Endothelial cell of umbilical vein (primary cell): ENCODE data around the gene MN1. TPM values are rescaled to one million over a fixed set of nuclear protein-coding genes. Genes with fewer than 3 reads are reported as not detected.

Experiments used
- BruUV-seq: library from RNA; stranded (reverse); fragments of 400-500 nt; replicated peaks from 2 replicates; lab custom pipeline; 2021; lab: Mats Ljungman, UMichigan
- CTCF ChIA-PET: fragments of 300-600, 350-600 bp; sonication (Branson Sonifier 250); formaldehyde crosslinking; loops from one replicate; lab custom pipeline; 2021; ENCODE audit warnings: antibody characterized with exemption, inconsistent platforms; lab: Charles Lee
- POLR2A ChIA-PET: fragments of 300-600, 350-600 bp; sonication (Branson Sonifier 250); formaldehyde crosslinking; loops from one replicate; lab custom pipeline; 2021; ENCODE audit warnings: antibody characterized with exemption, inconsistent platforms; lab: Charles Lee
- DNase-seq: peaks from one replicate; pipeline ENCODE4 v3.0.0-alpha.2; 2011; ENCODE audit warnings: low read depth, low spot score
- FAIRE-seq: peaks from 2 replicates; lab custom pipeline; 2011; peaks lifted over from hg19 to GRCh38; lab: Jason Lieb, UNC
- H2AFZ ChIP-seq: 2 replicates; pipeline ENCODE4 v1.6.0; 2012; ENCODE audit warnings: low read depth, low read length, control low read depth, inconsistent platforms
- H3K27ac ChIP-seq: 2 replicates; pipeline ENCODE4 v1.5.1; 2011; ENCODE audit warnings: low read depth, mild to moderate bottlenecking, control low read depth, low read length, moderate library complexity; ENCODE audit not compliant: insufficient read depth
- H3K27me3 ChIP-seq, 2 experiments: 2 replicates each; pipeline versions ENCODE4 v1.6.0 to v1.6.1; 2011; ENCODE audit warnings: low read length in 2 of 2, mixed read lengths in 1 of 2; ENCODE audit not compliant: control insufficient read depth in 2 of 2, insufficient read depth in 2 of 2
- H3K36me3 ChIP-seq, 2 experiments: 2 replicates in 1 of 2; 3 replicates in 1 of 2; pipeline ENCODE4 v1.5.1; 2011; ENCODE audit warnings: low read length in 2 of 2, mild to moderate bottlenecking in 1 of 2, moderate library complexity in 1 of 2; ENCODE audit not compliant: control insufficient read depth in 2 of 2, insufficient read depth in 2 of 2; ENCODE audit errors: extremely low read depth in 1 of 2
- H3K4me1 ChIP-seq: 3 replicates; pipeline ENCODE4 v1.5.1; 2011; ENCODE audit warnings: mild to moderate bottlenecking, low read length; ENCODE audit not compliant: control insufficient read depth, insufficient read depth; ENCODE audit errors: extremely low read depth
- H3K4me2 ChIP-seq: 2 replicates; pipeline ENCODE4 v1.6.1; 2011; ENCODE audit warnings: low read length, control low read depth, mixed read lengths; ENCODE audit not compliant: insufficient read depth
- H3K4me3 ChIP-seq, 3 experiments: fragments of 200-600 bp in 1 of 3; sonication (generic), shearing (Covaris generic) in 1 of 3; replicated peaks in 1 of 3; 2 replicates each; pipeline ENCODE4 v1.5.1; 2011 to 2016; ENCODE audit warnings: control low read depth in 3 of 3, low read length in 3 of 3, mild to moderate bottlenecking in 2 of 3, inconsistent platforms in 1 of 3, low read depth in 1 of 3, moderate library complexity in 1 of 3; ENCODE audit not compliant: insufficient read depth in 1 of 3
- H3K79me2 ChIP-seq: 2 replicates; pipeline ENCODE4 v1.6.0; 2012; ENCODE audit warnings: low read length, inconsistent platforms; ENCODE audit not compliant: control insufficient read depth, insufficient read depth
- H3K9ac ChIP-seq: replicated peaks from 2 replicates; pipeline ENCODE3; 2011; ENCODE audit warnings: low read length, control low read depth; ENCODE audit not compliant: insufficient read depth; ENCODE audit errors: extremely low read depth
- H3K9me1 ChIP-seq: replicated peaks from 3 replicates; pipeline ENCODE4 v1.6.0; 2011; ENCODE audit warnings: mild to moderate bottlenecking, low read length; ENCODE audit not compliant: control insufficient read depth, insufficient read depth; ENCODE audit errors: extremely low read depth
- H3K9me3 ChIP-seq: replicated peaks from 2 replicates; pipeline ENCODE4 v1.5.1; 2012; ENCODE audit warnings: low read length, inconsistent platforms; ENCODE audit not compliant: control insufficient read depth, insufficient read depth
- H4K20me1 ChIP-seq: replicated peaks from 2 replicates; pipeline ENCODE3; 2011; ENCODE audit warnings: mild to moderate bottlenecking, low read length; ENCODE audit not compliant: control insufficient read depth, insufficient read depth; ENCODE audit errors: extremely low read depth
- FOS ChIP-seq: IDR thresholded peaks from 2 replicates; pipeline ENCODE4 v1.6.1; 2011; ENCODE audit warnings: mild to moderate bottlenecking, low read length, moderate library complexity, borderline replicate concordance; ENCODE audit not compliant: insufficient read depth
- MYC ChIP-seq: IDR thresholded peaks from one replicate; pipeline ENCODE4 v1.6.1; 2011; ENCODE audit warnings: mild to moderate bottlenecking, low read depth, low read length
- POLR2A ChIP-seq: IDR thresholded peaks from 2 replicates; pipeline ENCODE4 v1.6.1; 2012; ENCODE audit warnings: low read depth, mild to moderate bottlenecking, control low read depth, low read length
- POLR2AphosphoS5 ChIP-seq: IDR thresholded peaks from 2 replicates; pipeline ENCODE4 v1.6.1; 2012; ENCODE audit warnings: low read depth, mild to moderate bottlenecking, control low read depth, low read length, moderate library complexity; ENCODE audit not compliant: insufficient read depth
- dilution Hi-C: fragments of 300-500 bp; cut with MboI; formaldehyde crosslinking; loops from one replicate; pipeline ENCODE4 v1.15.0; 2019; ENCODE audit warnings: low sequenced_read_pairs; ENCODE audit not compliant: extremely low pct_ligation_motif_present
- intact Hi-C: fragments of 100-400 bp; cut with micrococcal nuclease; formaldehyde crosslinking; loops from one replicate; pipeline ENCODE4 v1.10.0; 2022
- polyA plus RNA-seq, 4 experiments: library from polyadenylated mRNA; depleted of rRNA in 3 of 4; stranded (reverse) in 3 of 4; unstranded in 1 of 4; fragments of >200 nt; gene quantifications; 2 replicates each; pipeline versions ENCODE4 v1.2.1 to v1.2.3, GENCODE V29; 2011 to 2012; ENCODE audit warnings: missing spikeins in 1 of 4
- total RNA-seq: library from RNA; stranded (reverse); gene quantifications from 2 replicates; pipeline ENCODE4 v1.2.3, GENCODE V29; 2021
- TF ChIP-seq, protein P1 (sequence below), 2 donors: IDR thresholded peaks; 1 replicate in 1 of 2; 2 replicates in 1 of 2; pipeline ENCODE4 v1.5.1; 2011; ENCODE audit warnings: low read length in 2 of 2, mild to moderate bottlenecking in 2 of 2, moderate library complexity in 2 of 2, control low read depth in 1 of 2, inconsistent platforms in 1 of 2, low read depth in 1 of 2; ENCODE audit not compliant: insufficient read depth in 1 of 2; ENCODE audit errors: extremely low read depth in 1 of 2

Gene MN1
- total and polyA plus RNA-seq, 2 donors (not counting 3 experiments of a cell fraction or from before 2014, with no cell fraction given): 3.8 to 5.2 TPM

DNA sequence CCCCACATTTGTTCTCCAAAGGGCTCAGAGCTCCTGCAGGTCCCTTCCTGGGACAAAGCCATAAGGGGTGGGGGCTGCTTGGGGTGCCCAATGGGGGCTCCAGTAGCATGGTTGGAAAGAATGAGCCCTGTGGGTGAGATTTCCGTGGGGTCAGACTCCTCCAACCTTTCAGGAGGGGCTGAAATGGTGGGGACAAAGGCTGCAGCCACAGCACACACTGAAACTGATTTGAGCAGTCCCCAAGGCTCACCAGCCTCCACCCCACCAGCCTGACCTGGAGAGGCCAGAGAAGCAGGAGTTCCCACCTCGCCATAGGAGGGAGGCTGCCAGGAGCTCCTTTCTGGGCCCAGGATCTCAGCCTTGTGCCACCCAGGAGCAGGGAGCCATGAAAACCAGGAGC lies 69.2 kb downstream of the MN1 start:
- Histone ChIP-seq H3K36me3 (no peaks in the 10 kb centered on the region), H3K4me1 (peaks cover under 1% of the 10 kb centered on the region), H3K9ac (no peak overlapping the region), H3K79me2 (no peaks in the 10 kb centered on the region), H4K20me1 (no peaks in the 10 kb centered on the region), H2AFZ (no peak overlapping the region), H3K9me3 (no peaks in the 10 kb centered on the region), H3K9me1 (no peaks in the 10 kb centered on the region), H3K27me3 (peaks cover 2 to 4% of the 10 kb centered on the region in 2 experiments), H3K27ac (no peak overlapping the region), H3K4me2 (no peak overlapping the region), H3K4me3 (no peak overlapping the region)
- no peak for FAIRE-seq
- intact Hi-C loops: no loop called here
- BruUV-seq: no TSS peak
- ChIA-PET CTCF (no interaction called here), POLR2A (no interaction called here)
- DNase-seq: no peak
- dilution Hi-C loops: no loop called here
- no peak for TF ChIP-seq POLR2A
- no peak for TF ChIP-seq POLR2AphosphoS5

DNA sequence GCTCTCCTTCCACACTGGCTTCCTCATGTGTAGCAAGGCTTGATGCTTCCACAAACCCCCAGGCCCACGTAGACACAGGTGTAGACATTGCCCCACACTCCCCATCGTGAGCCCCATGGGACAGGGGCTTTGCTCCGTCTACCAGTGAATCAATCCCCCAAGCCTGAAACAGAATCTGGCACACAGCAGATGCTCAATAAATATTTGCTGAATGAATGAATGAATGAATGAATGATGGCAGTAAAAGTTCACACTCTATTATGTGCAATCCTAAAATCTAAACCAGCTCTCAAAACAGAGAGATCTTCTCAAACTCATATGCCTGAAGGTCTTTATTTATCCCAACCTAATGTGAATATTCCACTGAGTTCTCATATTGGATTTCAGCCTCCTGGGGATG lies 69.9 kb downstream of the MN1 start:
- H3K4me2 ChIP-seq: no peak overlapping the region
- intact Hi-C loops (no loop called here), dilution Hi-C loops (no loop called here)
- H2AFZ ChIP-seq: no peak overlapping the region
- ChIA-PET CTCF (no interaction called here), POLR2A (no interaction called here)
- no peak overlapping the region for H3K9ac ChIP-seq
- FAIRE-seq (no peak), DNase-seq (no peak)
- peaks cover 8% of the 10 kb centered on the region for H3K4me1 ChIP-seq
- no peaks in the 10 kb centered on the region for H3K9me1 ChIP-seq
- H3K27me3 ChIP-seq: peaks cover 2 to 4% of the 10 kb centered on the region in 2 experiments
- no TSS peak for BruUV-seq
- no peak overlapping the region for H3K27ac ChIP-seq
- no peak overlapping the region for H3K4me3 ChIP-seq
- H3K79me2 ChIP-seq: no peaks in the 10 kb centered on the region
- no peak for TF ChIP-seq POLR2A
- no peak for TF ChIP-seq MYC
- TF ChIP-seq FOS: no peak
- TF ChIP-seq, protein P1, sequence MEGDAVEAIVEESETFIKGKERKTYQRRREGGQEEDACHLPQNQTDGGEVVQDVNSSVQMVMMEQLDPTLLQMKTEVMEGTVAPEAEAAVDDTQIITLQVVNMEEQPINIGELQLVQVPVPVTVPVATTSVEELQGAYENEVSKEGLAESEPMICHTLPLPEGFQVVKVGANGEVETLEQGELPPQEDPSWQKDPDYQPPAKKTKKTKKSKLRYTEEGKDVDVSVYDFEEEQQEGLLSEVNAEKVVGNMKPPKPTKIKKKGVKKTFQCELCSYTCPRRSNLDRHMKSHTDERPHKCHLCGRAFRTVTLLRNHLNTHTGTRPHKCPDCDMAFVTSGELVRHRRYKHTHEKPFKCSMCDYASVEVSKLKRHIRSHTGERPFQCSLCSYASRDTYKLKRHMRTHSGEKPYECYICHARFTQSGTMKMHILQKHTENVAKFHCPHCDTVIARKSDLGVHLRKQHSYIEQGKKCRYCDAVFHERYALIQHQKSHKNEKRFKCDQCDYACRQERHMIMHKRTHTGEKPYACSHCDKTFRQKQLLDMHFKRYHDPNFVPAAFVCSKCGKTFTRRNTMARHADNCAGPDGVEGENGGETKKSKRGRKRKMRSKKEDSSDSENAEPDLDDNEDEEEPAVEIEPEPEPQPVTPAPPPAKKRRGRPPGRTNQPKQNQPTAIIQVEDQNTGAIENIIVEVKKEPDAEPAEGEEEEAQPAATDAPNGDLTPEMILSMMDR (IDR thresholded peaks at IDR 0.05; ENCODE audit: extremely low read depth in 1 of 2, insufficient read depth in 1 of 2, low read depth in 1 of 2, low read length in 2 of 2): no peak
- H3K36me3 ChIP-seq: no peaks in the 10 kb centered on the region
- no peaks in the 10 kb centered on the region for H3K9me3 ChIP-seq
- H4K20me1 ChIP-seq: no peaks in the 10 kb centered on the region
